Gastrocnemius medialis (tissue), 4 donors: Measurements from ENCODE around the gene KRT75.

Source experiments
- POLR2A ChIP-seq, 2 donors: fragments of 450-650 bp; IDR thresholded peaks; one replicate each; pipeline ENCODE4 v1.6.1; 2017; ENCODE audit warnings: antibody characterized with exemption in 2 of 2, mild to moderate bottlenecking in 2 of 2, moderate library complexity in 2 of 2
- TF ChIP-seq, protein P1 (sequence below), 5 experiments: fragments of 450-650 bp in 3 of 5; fragments of 200-600 bp in 2 of 5; sonication (generic) in 2 of 5; IDR thresholded peaks in 4 of 5; conservative IDR thresholded peaks in 1 of 5; 1 replicate in 4 of 5; 2 replicates in 1 of 5; pipeline ENCODE4 v1.5.1; 2016 to 2019; ENCODE audit warnings: antibody characterized with exemption in 5 of 5, mild to moderate bottlenecking in 3 of 5, moderate library complexity in 3 of 5

DNA sequence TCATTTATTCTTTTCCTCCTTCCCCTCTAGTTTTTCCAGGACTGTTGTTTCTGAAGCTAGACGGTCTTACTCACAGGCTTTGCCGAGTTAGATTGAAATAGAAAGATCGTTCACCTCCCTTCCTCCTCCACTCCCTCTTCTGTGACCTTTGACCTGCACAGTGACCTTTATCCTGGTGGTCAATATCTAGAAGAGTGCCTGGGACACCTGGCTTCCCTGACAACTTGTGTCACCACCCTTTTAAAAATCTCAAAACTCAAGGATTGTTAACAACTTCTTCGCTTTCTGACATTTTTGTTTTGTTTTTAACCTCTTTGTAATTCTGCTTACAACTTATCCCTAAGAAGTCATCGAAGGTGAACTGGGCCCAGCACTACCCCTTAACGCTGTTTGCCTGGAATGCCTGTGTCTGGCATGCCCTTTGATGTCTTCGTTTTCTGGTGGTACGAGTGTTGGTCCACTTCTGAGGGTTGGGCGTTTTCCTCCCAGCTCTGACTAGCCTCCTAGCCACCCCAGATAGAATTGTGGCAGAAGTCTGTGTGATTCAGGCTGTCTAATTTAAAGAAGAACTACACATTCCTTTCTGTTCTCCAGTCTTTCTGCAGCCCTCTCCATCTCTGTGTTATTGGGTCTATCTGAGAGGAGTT is 2.8 kb upstream of the KRT75 start:
- TF ChIP-seq, protein P1, sequence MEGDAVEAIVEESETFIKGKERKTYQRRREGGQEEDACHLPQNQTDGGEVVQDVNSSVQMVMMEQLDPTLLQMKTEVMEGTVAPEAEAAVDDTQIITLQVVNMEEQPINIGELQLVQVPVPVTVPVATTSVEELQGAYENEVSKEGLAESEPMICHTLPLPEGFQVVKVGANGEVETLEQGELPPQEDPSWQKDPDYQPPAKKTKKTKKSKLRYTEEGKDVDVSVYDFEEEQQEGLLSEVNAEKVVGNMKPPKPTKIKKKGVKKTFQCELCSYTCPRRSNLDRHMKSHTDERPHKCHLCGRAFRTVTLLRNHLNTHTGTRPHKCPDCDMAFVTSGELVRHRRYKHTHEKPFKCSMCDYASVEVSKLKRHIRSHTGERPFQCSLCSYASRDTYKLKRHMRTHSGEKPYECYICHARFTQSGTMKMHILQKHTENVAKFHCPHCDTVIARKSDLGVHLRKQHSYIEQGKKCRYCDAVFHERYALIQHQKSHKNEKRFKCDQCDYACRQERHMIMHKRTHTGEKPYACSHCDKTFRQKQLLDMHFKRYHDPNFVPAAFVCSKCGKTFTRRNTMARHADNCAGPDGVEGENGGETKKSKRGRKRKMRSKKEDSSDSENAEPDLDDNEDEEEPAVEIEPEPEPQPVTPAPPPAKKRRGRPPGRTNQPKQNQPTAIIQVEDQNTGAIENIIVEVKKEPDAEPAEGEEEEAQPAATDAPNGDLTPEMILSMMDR (IDR thresholded peaks at IDR 0.05 in 4 of 5, conservative IDR thresholded peaks at IDR 0.05 in 1 of 5), result no peak
- TF ChIP-seq POLR2A (IDR thresholded peaks at IDR 0.05), result no peak
